ENCODE measurements around the gene AGT. TPM values are rescaled to one million over a fixed set of nuclear protein-coding genes. Genes with fewer than 3 reads are reported as not detected.
A peak's percentile ranks its signal among the peaks of the same experiment; 100 is the strongest.

AGT gene
- total and polyA plus RNA-seq, 2 experiments from 2014 or later, result 16.6 to 23.8 TPM

DNA sequence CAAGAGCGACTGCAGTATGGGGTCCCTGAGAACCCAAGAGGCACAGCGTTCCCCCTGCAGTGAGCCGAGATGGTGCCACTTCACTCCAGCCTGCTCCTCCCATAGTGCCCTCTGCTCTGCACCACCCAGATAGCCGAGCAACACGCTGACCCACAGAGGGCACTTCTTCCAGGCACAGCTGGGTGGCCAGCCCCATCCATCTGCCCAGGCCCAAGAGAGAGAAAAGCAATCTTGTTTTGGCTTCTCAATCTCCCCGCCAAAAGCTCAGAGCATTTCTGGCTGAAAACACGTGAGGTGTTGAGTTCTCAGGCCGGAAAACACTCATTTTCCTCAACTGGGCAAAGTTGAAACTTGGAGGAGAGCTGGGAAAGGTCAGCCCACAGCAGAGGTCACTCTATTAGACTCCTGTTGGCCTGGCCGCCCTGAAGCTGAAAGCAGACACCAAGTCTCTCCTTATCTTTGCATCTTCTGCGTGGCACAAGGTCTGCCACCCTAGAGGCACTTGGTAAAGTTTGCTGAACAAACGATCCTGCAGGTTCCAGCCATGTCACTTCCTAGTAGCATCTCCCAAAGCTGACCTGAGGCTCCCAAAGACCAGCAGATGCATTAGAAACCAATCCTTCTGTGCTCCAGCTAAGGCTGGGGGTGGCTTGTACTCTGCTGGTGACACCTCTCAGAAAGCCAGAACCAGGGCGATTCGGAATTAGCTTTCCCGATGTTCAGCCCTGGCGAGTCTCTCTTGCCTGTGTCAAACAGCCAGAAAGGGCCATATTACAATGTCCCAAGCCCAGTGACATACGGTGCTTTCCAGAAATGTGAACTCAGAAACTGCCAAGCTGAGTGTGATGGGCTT lies 44.2 kb upstream of the AGT start:
- H3K4me1 ChIP-seq (ENCODE audit: low read depth), result peaks cover 21% of the 10 kb centered on the region
- DNase-seq (ENCODE audit: low read depth in 1 of 2, low spot score in 1 of 2), result no peak
- H3K9me3 ChIP-seq (ENCODE audit: low read depth), result no peaks in the 10 kb centered on the region
- H3K4me3 ChIP-seq, result no peak overlapping the region
- no peak for TF ChIP-seq CTCF (IDR thresholded peaks at IDR 0.05; ENCODE audit: low read depth, low read length)
- H3K36me3 ChIP-seq, result no peaks in the 10 kb centered on the region
- no peak overlapping the region for H3K27ac ChIP-seq
- H3K27me3 ChIP-seq, result no peaks in the 10 kb centered on the region

- Histone ChIP-seq H3K4me3 (no peak overlapping the region), H3K9me3 (ENCODE audit: low read depth) (no peaks in the 10 kb centered on the region), H3K4me1 (ENCODE audit: low read depth) (peaks cover 20% of the 10 kb centered on the region), H3K27me3 (no peaks in the 10 kb centered on the region), H3K36me3 (no peaks in the 10 kb centered on the region), H3K27ac (peak overlapping the region; percentile 39)
- TF ChIP-seq CTCF (IDR thresholded peaks at IDR 0.05; ENCODE audit: low read depth, low read length), result no peak
- DNase-seq (ENCODE audit: low read depth in 1 of 2, low spot score in 1 of 2), result peak in 1 of 2 donors; percentile 63
Measured at GRCh38 chr1:230754796-230755195, 40.9 kb upstream of the AGT start.

DNA sequence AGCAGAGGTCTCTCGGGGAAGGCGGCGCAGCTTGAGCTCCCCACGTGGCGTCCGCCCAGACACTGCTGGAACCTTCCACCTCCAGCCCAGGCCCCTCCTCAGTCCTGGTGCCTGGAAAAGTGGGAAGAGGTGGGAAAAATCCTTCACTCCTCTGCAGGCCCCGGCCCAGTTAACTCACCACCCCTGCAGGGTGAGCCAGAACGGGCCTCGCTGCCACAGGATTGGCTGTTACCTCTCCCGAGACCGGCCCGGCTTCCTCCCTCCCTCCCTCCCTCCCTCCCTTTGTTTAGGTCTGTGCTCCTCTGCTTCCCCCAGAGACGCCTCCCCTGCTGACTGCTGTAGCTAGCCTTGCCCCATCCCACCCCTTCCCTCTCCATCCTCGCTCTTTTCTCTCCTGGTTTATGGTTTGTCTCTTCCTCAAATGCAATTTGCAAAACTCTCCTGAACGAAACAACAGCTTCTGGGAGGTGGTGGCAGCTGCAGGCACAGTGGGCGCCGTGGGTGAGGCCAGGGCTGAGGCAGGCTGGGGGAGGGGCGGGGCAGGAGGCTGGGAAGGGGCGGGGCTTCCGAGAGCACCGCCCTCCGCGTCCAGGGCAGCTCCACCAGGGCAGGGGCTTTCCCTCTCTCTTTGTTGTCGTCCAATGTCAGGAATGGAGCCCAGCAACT lies 39.8 kb upstream of the AGT start:
- Histone ChIP-seq H3K27ac (peak overlapping the region; percentile 85), H3K36me3 (no peaks in the 10 kb centered on the region), H3K4me1 (ENCODE audit: low read depth) (peaks cover 24% of the 10 kb centered on the region), H3K9me3 (ENCODE audit: low read depth) (no peaks in the 10 kb centered on the region), H3K4me3 (no peak overlapping the region), H3K27me3 (no peaks in the 10 kb centered on the region)
- TF ChIP-seq CTCF (IDR thresholded peaks at IDR 0.05; ENCODE audit: low read depth, low read length), result no peak
- DNase-seq (ENCODE audit: low read depth in 1 of 2, low spot score in 1 of 2), result peak; percentile 71 to 76

DNA sequence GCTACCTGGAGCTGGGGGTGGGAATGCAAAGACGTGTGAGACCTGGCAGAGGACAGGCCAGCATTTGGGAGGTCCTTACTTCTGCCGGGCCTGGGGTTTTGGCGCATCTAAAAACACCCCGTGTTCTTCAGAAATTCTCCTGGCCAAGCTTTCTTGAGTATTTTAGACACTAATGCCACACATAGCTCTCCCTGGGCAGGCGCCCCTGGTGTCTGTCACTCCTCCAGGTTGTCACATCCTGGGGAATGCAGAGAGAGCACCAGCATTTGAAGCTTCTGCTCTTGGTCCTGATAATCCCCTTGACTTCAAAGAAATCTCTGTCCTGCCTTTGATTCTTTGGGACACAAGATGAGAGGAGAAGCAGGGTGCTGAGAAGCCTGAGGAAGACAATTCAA lies 39.3 kb upstream of the AGT start:
- Histone ChIP-seq H3K27me3 (no peaks in the 10 kb centered on the region), H3K27ac (peak overlapping the region; percentile 85), H3K4me1 (ENCODE audit: low read depth) (peaks cover 24% of the 10 kb centered on the region), H3K9me3 (ENCODE audit: low read depth) (no peaks in the 10 kb centered on the region), H3K36me3 (no peaks in the 10 kb centered on the region), H3K4me3 (no peak overlapping the region)
- no peak for TF ChIP-seq CTCF (IDR thresholded peaks at IDR 0.05; ENCODE audit: low read depth, low read length)
- DNase-seq (ENCODE audit: low read depth in 1 of 2, low spot score in 1 of 2), result no peak

DNA sequence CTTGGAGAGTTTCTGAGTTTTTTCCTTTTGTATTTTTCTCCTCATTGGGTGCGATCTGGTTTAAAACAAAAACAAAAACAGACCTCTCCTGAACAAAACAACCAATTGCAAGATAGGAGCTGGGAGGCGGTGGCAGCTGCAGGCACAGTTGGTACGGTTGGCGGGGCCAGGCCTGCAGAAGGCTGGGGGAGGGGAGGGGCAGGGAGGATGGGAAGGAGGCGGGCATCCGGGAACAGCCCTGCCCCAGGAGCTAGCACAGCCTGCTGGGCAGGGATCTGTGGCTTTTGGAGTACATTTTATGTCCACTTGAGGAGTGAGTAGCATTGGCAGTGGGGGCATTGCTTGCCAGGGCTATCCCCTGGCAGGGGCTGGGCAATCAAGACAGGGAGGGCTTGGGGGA lies 38.5 kb upstream of the AGT start:
- TF ChIP-seq CTCF (IDR thresholded peaks at IDR 0.05; ENCODE audit: low read depth, low read length), result no peak
- Histone ChIP-seq H3K36me3 (no peaks in the 10 kb centered on the region), H3K27me3 (no peaks in the 10 kb centered on the region), H3K4me3 (no peak overlapping the region), H3K27ac (peak overlapping the region; percentile 85), H3K4me1 (ENCODE audit: low read depth) (peaks cover 28% of the 10 kb centered on the region), H3K9me3 (ENCODE audit: low read depth) (no peaks in the 10 kb centered on the region)
- DNase-seq (ENCODE audit: low read depth in 1 of 2, low spot score in 1 of 2), result no peak

All from cardiac muscle cell (in vitro differentiated cells and primary cell).